Putamen (tissue), 1 donor: ENCODE results near the gene ADI1.

Experiments used
- DNase-seq: peaks from one replicate; pipeline ENCODE4 v3.0.0-alpha.2; 2016; ENCODE audit warnings: low spot score

ADI1 gene, protein sequence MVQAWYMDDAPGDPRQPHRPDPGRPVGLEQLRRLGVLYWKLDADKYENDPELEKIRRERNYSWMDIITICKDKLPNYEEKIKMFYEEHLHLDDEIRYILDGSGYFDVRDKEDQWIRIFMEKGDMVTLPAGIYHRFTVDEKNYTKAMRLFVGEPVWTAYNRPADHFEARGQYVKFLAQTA

DNA sequence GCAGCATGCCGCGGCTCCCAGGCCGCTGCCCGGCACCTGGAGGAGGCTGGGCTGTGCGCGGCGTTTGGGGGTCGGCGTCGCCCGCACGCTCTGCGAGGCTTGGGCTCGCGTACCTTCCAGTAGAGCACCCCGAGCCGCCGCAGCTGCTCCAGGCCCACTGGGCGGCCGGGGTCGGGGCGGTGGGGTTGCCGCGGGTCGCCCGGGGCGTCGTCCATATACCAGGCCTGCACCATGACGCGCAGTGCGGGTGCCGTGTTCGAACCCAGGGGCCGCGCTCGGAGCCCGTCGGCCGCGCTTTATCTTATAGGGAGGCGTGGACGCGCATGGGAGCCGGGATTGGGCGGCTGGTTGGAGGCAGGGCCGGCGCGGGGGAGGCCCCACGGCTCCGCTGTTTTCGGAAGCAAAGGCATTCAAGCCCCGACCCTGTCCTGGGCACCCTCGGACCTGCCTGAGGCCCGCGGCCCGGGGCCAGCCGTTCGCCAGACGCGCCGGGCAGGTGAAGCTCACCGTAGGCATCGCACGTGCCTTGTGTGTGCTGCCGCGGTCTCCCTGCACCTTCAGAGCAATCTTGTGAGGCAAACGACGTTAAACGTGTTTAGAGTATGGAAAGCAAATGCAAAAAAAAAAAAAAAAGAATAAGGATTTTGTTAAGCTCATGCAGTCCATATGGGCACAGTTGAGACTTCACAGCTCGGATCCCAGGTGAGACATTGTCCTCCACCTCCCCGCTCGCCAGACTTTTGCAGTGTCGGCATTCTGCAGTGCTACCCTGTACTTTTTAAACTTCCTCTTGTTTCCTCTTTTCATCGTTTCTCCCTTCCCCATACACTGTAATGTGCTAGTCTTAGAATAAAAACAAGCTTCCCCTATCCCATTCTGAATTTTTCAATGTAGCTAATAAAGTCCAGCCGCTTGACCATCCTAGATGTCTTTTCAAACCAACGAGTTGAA is at the start of gene ADI1:
TSS of gene ADI1 (minus strand) at position 277 of the 951 bp plus-strand sequence. CDS start at position 233, 44 bp downstream.
- DNase-seq: peak; percentile 74

DNA sequence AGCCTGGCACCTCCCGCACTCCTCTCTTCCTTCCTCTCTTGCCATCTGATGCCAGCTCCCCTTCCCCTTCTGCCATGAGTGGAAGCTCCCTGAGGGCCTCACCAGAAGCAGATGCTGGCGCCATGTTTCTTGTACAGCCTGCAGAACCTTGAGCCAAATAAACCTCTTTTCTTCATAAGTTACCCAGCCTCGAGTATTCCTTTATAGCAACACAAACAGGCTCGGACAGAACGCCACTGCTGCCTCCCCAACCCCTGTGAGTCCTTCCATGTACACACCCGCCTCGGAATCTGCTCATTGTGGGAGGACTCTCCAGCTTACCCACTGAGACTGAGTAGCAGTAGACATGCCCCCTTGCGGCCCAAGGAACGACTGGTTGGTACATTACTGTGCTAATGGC is 47.5 kb upstream of the ADI1 start:
- no peak for DNase-seq

DNA sequence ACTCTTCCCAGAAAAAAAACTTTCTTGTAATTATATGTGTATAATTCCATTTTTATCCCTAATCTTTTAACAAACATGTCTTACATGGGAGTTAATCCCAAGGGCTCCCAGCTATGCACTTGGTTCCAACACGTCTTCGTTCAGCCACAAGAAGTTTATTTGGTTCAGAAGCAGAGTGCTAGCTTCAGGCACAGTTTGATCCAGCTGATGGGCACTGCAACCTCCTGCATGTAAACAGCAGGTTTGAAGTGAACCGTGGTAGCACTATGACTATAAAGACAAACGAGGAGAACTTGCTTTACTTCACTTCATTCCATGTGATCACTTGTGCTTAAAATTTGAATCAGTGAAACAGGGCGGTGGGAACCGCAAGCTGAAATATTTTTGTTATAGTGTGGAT is 45.8 kb upstream of the ADI1 start:
- no peak for DNase-seq

DNA sequence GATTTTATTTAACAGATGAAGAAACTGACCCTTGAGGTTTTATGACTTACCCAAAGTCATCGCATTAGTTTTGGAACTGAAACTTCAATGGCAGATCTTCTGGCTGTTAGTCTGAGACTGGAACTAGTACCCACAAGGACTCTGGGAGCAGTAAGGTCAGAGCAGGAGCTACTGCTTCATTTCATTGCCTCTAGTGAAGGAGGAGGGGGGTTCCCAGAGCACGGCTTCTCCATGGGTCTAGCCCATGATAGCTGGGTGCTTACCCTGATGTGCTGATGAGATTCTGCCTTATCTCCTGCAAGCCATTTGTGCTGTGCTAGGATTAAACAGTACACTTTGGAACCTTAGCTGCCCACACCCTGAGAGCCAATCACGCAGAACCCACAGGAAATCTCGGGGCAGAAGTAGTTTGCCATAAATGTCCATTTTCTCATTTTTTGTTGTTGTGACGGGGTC is 44.2 kb upstream of the ADI1 start:
- DNase-seq: no peak

DNA sequence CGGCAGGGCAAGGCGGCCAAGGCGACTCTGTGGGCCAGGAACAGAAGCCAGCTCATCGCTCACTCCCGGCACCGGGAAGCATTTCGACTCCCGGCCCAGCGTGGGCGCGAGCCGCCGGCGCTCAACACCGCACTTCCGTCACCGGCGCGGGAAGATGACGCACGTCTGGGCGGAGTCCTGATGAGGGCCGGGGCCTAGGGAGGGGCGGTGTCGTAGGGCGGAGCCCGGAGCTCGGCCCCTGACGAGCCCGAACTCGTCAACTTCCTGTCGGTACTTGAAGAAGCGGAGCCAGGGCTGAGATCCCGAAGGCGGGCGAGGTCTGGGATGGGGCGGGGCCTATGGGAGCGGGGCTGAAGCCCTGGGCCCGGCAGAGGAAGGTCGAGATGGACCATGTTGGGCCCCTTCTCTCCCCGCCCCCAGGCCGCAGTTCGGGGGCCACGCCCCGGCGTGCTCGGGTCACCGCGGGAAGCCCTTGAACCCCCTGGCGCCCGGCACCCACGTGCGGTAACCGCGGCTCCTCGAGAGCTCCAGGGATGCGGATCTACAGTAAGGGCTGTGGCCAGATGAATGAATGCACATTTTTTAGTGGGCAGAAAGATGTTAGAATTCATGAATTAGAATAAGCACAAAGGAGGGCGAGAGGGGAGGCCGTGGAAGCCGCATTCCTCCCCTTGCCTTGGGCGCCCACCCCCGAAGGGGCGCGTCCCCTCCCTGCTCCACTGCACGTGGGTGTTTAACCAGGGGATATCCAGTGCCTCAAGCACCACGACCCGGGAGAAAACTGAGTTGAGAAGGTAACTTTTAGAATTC is 39.1 kb upstream of the ADI1 start, which contains the start of gene RNASEH1:
TSS of gene RNASEH1 (minus strand) at position 129 of the 810 bp plus-strand sequence. CDS start at position 56, 73 bp downstream.
- DNase-seq: peak; percentile 97

DNA sequence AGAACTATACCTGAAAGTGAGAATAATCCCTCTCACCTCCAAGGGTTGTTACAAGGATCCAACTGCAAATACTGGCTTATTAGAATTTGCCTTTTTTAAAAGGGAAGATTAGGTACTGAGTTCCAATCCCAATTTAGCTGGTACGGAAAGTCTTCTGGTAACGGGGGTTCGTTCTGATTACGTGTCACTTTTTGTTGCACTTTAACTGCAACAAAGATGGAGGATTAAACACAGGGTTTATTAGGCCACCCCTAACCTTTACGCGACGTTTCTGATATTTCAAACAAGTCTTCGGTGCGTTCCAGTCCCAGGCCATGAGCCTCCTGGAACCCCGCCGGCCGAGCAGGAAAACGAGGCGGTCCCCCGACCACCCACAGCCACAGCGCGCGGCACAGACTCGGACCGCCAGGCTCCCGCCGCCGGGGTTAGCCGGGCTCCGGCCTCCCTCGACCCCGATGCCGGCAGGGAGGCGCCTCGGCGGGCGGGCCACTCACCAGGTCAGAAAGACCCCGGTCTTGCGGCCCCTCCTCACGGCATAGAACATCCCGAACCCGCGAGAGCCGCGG is 38.4 kb upstream of the ADI1 start:
- DNase-seq: no peak

DNA sequence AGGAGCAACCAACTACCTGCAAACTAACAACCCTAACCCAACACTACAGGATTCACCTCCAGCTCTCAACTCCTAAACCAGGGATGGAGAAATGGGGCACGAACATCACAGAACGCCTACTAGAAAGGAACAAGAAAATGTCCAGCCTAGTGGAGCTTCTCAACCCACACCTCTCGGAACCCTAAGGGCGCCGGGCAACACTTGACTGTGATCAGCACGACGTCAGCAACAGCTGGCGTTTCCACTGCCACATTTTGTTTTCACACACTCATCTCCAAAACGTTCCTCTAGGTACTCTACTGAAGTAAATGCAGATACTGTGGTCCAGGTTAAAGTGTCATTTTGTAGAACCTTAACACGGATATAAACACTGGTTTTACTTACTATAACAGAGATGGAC is 34.6 kb upstream of the ADI1 start:
- DNase-seq: no peak

DNA sequence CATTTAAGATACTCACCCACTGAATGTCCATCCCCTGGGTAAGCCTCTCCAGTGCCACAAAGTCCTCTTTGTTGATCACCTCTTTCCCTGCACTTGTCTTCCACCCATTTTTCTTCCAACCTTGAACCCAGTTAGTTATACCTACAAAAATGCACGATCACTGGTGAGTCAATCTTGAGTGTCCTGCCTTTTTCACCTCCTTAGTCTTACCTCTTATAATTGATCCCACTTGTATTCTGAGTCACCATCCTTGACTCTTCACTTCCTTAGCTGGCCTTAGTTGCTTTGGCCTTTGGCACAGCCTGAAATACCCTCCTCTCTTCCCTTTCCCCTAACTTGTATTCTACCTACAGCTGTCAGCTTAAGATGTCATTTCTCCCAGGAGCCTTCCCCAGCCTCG is 28.6 kb upstream of the ADI1 start:
- DNase-seq: no peak

DNA sequence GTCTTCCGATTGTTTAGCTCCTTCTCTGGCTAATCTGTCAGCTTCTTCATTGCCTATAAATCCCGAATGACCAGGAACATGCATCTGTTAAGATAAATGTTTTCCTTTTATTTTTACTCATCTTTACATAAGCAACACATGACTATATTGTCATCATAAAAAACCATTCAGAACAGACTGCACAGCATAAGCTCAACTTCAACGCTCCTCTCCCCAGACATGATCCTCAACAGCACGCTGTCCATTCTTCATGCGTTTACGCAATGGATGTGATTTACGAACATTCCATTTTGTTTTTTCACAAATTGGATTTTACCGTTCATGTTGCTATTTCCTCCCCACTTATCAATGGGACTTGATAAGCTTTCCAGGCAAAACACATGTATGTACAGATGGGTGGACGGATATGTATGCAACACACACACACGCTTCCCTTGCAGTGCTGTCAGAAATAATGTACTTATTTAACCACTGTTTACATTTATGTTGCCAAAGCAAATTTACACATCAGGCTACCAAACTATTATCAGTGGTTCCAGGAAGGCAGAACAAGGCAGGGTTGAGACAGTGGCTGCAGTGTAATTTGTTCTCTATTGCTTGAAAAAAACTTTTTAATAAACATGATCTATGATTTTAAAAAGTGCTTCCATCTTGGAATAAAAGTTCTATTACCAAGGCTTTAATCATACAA is 26.6 kb upstream of the ADI1 start:
- DNase-seq: no peak

DNA sequence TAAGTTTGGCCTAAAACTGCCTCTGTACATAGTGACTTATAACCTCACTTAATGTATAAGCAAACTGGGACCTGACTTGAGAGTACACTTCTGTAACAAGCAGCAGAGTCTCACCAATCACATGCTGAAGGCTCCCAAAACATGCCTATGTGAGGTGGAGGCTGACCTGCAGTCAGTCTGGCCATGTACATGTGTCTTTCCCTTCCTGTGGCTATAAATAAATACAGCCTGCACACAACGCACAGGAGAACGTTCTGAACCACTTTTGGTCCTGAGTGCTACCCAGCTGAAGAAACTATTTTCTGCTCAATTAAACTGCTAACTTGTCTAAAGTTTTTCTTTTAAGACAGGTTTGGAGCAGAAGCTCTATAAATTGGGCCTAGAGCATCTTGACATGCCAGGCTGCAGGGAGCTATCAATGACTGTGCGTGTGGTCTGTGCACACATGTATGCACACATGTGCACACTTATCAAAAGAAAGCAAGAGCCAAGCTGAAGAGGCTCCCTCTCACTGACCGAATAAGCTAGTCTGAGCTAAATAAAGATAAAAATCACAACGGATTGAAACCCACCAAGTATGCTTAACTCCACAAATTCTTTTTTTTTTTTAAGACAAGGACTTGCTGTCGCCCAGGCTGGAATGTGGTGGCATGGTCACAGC is 23.8 kb upstream of the ADI1 start:
- DNase-seq: no peak

DNA sequence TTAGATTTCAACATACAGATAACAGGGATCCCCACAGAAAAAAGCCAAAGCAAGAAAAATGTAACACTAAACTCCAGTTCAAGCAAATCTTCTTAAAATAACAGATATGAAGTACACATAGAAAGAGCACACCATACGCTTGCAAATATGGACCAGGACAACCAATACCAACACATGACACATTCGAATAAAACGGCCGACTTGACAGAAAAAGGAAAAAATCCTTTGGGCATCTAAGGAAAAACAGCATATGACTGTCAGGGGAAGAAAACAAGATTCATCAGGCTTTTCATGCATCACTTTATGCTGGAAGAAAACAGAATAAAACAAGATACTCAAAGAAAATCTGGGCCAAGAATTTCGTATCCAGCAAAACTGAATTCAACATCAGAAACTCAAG is 22.8 kb upstream of the ADI1 start:
- DNase-seq: no peak

DNA sequence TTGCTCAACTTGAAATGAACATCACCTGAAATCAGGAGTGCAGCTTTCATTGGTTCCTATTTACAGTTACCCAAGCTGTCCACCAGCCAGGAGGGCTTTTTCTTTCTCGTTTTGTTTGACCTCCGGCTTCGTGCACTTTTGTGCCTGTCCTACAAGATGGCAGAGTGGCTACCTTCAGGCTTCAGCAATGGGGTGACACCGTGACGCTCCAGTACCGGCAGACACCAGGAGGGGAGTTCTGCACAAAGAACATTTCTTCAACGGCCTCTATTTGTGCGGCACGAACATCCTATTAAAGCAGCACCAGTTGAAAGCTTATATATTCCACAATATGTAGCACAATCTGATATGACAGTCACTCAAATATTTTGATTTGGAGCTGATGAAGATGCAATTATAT is 20.5 kb upstream of the ADI1 start:
- no peak for DNase-seq

DNA sequence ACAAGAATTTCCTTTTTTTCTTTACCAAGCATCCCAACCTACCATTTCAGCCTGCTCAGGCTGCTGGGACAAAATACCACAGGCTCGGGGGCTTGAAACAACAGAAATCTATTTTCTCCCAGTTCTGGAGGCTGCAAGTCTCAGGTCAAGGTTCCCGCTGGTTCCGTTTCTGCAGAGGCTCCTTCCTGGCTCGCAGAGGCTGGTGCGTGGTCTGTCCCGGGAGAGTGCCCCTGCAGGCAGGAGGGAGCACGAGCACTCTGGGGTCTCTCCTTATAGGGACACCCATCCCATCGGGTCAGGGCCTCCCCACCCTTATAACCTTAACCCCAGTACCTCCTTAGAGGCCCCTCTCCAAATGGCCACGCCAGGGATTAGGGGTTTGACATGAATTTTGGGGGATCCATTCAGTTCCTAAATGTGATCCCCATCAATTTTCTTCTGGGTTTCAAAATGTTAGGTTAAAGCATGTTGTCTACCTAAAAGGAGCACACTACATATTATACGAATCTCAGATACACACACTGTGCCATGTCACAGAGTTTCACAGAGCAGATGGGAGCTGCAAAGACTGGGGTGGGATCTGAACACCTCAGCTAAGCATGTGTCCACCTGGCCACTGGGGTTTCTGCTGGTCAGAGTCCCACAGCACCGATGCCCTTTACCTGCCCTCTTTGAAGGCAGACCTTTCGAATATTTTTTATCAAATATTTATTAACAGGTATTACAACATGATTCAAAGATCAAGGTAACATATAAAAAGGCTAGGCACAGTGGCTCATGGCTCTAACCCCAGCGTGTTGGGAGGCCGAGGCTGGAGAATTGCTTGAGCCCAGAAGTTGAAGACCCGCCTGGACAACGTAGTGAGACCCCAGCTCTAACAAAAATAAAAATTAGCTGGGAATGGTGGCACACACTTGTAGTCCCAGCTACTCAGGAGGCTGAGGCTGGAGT is 17.6 kb upstream of the ADI1 start:
- DNase-seq: no peak

DNA sequence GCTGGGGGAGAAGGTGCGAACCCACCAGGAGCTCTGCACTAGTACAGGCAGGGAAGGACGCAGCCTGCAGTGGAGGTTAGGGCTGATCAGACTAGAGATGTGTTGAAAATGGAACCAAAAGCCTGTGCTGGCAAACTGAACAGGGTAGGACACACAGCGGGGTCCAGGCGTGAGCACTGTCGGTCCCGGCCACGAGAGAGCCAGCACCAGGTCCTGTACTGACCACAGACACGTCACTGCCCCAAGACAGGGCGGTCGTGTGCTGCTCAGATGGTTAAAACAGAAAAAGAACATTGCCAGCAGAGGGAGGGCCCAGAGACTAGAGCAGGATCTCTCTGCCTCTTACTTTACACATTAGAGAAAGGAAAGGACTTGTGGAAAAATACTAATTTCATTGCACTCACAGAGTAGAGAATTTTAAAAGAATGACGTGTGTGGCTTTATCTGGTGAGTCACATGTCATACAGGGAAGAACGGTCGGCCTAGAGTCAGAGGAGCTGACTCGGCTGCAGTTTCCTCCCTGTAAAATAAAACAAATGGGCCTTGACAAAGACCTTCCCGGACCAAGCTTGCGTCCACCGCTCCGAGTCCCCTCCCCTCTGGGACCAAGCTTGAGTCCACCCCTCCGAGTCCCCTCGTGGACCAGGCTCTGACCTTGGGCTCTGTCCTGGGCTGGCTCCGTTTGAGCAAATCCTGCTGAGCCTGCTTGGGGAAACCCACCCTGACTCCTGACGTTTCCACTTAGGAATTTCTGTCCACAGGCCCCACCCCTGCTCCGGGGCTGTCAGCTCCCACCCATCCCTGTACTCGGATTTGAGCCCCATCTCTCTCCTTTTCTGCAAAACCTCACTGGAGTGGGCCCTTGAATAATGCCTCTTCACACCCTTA is 16.7 kb upstream of the ADI1 start:
- DNase-seq: peak; percentile 29

DNA sequence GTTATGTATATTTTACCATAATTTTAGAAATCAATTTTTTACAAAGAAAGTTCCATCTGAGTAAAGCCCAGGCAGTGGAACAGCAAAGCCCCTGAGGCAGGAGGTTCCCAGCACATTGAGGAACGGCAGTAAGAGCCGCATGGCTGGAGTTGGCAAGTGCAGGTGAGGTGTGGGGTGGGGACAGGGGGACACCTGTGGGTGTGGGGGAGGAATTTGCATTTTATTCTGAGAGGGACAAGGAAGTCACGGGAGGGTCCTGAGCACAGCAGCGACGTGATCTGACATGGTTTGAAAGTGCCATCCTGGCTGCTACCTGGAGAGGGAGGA is 16.1 kb upstream of the ADI1 start:
- no peak for DNase-seq

DNA sequence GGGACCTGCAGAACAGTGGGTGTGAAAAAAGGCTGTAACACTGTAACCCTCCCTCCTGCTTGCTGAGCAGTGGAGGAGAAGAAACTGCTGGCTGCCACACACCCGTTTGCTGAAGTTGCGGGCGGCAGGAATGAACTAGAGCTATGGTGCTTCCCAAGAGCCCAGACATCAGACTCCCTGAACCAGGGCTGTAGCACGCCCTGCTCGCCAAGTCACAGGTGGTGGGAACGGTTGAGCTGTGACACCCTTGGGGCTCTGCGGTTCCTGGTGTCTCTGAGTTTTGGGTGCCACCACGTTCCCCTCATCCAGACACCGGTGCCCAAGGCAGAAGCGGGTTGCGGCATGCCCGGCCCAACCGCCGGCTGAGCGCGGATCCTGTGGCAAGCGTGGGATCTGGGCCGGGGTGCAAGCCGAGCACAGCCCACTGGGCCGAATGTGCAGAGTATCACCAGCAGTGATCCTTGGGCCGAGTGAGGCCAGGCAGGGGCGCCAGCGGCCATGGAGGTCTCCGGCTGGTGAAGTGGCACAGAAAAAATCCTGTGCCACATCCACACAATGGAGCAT is 15.0 kb upstream of the ADI1 start:
- DNase-seq: no peak

DNA sequence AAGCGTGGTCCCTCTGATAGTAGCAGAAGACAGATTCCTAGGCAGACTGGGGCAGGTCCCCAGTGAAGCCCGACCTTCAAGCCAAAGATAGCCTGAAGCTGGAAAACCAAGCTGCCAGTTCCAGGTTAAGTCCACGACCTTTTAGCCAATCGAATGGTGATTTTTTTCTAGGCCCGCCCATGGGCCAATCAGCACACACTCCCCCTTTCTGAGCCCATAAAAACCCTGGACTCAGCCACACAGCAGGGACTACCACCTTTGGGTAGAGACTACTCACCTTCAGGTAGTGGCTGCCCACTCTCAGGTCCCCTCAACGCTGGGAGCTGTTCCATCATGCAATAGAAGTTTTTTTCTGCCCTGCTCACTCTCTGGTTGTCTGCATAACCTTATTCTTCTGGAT is 14.5 kb upstream of the ADI1 start:
- no peak for DNase-seq

DNA sequence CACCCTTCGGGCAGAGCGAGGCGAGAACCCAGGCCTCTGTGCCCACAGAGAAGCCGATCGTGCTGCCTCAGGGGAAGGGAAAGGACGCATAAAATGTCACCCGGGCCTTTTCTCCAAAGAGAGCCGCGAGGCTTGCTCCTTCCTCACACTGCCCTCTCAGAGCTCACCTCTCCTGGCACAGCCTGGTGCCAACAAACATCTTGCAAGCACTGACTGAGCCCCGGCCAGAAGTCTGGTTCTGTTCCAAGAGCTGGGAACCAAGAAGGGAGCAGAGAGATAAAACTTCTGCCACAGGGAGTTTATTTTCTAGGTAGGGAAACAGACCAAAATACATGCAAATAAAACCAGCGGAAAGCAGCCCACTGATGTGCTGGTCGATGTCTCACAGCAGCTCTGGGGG is 13.6 kb upstream of the ADI1 start:
- no peak for DNase-seq
